Lower lobe of right lung (tissue), 2 donors: ENCODE measurements around the gene CARS1. TPM values are rescaled to one million over a fixed set of nuclear protein-coding genes. Genes with fewer than 3 reads are reported as not detected.

Experiments
- ATAC-seq, 2 donors: fragments of 200-7000 bp; cut with Tn5 transposase; one replicate each; pipeline ENCODE4 v1.9.1; 2020 to 2022; ENCODE audit warnings: mild to moderate bottlenecking in 2 of 2, moderate library complexity in 2 of 2
- DNase-seq: peaks from one replicate; pipeline ENCODE4 v3.0.0-alpha.2; 2020
- H3K27ac ChIP-seq: fragments of 200-600 bp; one replicate; pipeline ENCODE4 v1.8.0; 2022
- H3K27me3 ChIP-seq: fragments of 200-600 bp; one replicate; pipeline ENCODE4 v1.8.0; 2022; ENCODE audit warnings: low read depth
- H3K36me3 ChIP-seq: fragments of 200-600 bp; one replicate; pipeline ENCODE4 v1.8.0; 2022; ENCODE audit warnings: mild to moderate bottlenecking
- H3K4me1 ChIP-seq: fragments of 200-600 bp; one replicate; pipeline ENCODE4 v1.8.0; 2022
- H3K4me3 ChIP-seq: fragments of 200-600 bp; one replicate; pipeline ENCODE4 v1.8.0; 2022; ENCODE audit warnings: mild to moderate bottlenecking
- H3K9me3 ChIP-seq: fragments of 200-600 bp; one replicate; pipeline ENCODE4 v1.8.0; 2022
- intact Hi-C: fragments of 100-400 bp; cut with DNase I; formaldehyde crosslinking; loops from one replicate; pipeline ENCODE4 v1.11.0; 2022
- long read RNA-seq: library from polyadenylated mRNA; unstranded; transcript quantifications from one replicate; pipeline ENCODE4 v2.0.0, GENCODE V29; 2021
- total RNA-seq: library from RNA; stranded (reverse); fragmentation: NEBNext Ultra II Directional; extraction: Animal tissue kit (Norgen Biotek cat#: 25700); gene quantifications from one replicate; pipeline ENCODE4 v1.2.1, GENCODE V29; 2021
- TF ChIP-seq, protein P1 (sequence below): fragments of 200-600 bp; IDR thresholded peaks from one replicate; pipeline ENCODE4 v1.8.0; 2022; ENCODE audit warnings: antibody characterized with exemption, mild to moderate bottlenecking
- donor health status: DM: no; HTN: yes; CAD: no; lungs with severe emphysema.

Gene CARS1
- total RNA-seq, result 40.2 TPM
- long read RNA-seq, transcript CARS-202 (23 exons, 2,758 nt), result minor isoform, 9 of 90 reads
- long read RNA-seq, transcript CARS-201 (22 exons, 2,491 nt), result minor isoform, 10 of 90 reads
- long read RNA-seq, transcript CARS-203 (22 exons, 2,685 nt), result major isoform, 18 of 90 reads
- long read RNA-seq, partial matches to known transcripts, result 21 of 90 reads
- long read RNA-seq, other reads (novel, unspliced or antisense), result 32 of 90 reads

DNA sequence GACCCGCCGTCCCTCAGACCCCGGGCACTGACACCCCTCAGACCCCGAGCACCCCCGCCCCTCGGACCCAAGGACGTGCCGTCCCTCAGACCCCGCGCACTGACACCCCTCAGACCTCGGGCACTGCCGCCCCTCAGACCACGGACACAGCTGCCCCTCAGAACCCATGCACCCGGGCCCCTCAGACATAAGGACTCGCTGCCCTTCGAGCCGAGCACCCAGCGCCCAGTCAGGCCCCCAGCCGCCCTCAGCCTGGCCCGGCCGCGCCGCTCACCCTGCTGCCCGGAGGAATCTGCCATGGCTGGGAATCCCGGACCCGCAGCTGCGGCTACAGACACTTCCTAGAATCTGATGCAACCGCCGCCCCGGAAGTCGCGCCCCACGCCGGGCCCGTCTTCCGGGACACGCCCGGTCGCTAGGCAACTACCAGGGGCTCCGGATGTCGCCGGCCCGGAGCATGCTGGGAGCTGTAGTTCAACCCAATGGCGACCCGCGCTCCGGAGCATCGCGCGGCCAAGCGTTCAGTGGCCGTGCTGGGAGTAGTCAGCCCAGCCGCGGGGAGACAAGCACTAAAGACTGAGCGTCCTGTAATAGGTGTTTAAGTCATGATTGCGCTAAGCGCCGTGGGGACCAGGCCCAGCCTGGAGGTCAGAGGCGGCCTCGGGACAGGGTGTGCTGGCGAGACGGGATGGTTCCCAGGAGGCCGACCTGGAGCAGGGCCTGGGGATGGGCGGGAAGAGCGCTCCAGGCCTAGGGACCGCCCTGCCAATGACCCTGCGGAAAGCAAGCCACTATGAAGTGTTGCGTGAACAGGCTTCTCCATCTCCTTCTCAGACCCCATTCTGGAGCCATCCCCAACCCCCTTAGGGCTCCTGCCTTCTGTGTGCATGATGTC lies at the start of gene CARS1:
TSS of gene CARS1 (minus strand) at position 355 of the 895 bp plus-strand sequence. CDS start at position 299, 56 bp downstream.
- TF ChIP-seq, protein P1, sequence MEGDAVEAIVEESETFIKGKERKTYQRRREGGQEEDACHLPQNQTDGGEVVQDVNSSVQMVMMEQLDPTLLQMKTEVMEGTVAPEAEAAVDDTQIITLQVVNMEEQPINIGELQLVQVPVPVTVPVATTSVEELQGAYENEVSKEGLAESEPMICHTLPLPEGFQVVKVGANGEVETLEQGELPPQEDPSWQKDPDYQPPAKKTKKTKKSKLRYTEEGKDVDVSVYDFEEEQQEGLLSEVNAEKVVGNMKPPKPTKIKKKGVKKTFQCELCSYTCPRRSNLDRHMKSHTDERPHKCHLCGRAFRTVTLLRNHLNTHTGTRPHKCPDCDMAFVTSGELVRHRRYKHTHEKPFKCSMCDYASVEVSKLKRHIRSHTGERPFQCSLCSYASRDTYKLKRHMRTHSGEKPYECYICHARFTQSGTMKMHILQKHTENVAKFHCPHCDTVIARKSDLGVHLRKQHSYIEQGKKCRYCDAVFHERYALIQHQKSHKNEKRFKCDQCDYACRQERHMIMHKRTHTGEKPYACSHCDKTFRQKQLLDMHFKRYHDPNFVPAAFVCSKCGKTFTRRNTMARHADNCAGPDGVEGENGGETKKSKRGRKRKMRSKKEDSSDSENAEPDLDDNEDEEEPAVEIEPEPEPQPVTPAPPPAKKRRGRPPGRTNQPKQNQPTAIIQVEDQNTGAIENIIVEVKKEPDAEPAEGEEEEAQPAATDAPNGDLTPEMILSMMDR, result no peak
- peak; percentile 98 for DNase-seq
- peak within 1 kb of the TSS; percentile 89 for H3K27ac ChIP-seq
- H3K9me3 ChIP-seq, result no peaks in the 10 kb centered on the region
- peak within 1 kb of the TSS; percentile 91 for H3K4me3 ChIP-seq
- peaks cover 23% of the 10 kb centered on the region for H3K4me1 ChIP-seq
- H3K27me3 ChIP-seq, result no peaks in the 10 kb centered on the region
- peak; percentile 98 to 99 for ATAC-seq
- peaks cover 17% of the 10 kb centered on the region for H3K36me3 ChIP-seq
- intact Hi-C loops, result no loop called here

DNA sequence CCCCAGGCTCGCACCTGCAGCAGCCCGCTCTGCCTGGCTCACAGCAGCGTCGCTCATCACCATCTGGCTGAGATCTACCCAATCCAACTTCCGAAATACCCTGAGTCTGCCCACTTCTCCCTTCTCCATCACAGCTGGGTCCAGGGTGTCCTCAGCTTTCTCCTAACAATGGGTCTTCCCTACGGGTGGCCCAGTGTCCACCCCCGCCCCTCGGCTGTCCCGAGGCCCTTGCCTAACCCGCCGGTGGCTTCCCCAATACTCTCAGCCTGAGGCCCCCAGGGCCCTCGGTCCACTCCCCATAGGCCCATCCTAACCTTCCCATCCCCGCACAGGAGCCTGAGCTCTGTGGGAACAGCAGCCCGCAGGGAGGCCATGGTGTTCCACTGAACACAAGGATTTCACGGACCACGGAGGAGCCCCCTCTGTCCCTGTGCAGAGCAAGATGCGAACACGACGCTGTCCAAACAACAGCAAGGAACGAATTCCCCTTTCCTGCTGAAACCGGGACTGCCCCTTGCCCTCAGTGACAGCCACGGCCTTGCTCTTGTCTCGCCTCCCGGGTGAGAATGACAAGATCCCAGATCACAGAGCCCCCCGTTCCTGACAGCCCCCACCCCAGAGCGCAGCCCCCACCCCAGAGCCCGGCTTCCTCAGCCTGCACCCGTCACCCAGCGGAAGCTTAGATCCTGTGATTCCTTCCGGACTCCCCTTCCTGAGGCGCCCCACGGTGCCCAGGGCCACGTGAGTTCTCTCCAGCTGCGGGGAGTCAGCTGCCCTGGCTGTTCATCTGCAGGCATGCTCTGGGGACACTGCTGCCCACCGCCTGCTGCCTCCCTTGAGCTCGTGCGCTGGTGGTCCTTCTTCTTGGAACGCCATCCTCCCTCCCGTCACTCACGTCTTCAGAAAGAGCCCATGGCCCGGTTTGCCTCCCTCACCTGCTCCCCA lies 48.8 kb upstream of the CARS1 start:
- Histone ChIP-seq H3K27ac (no peak overlapping the region), H3K9me3 (no peaks in the 10 kb centered on the region), H3K4me3 (no peak overlapping the region), H3K27me3 (no peaks in the 10 kb centered on the region), H3K36me3 (peaks cover 47% of the 10 kb centered on the region), H3K4me1 (no peaks in the 10 kb centered on the region)
- TF ChIP-seq, protein P1, result no peak
- peak; percentile 33 for DNase-seq
- intact Hi-C loops, result no loop called here
- no peak for ATAC-seq

DNA sequence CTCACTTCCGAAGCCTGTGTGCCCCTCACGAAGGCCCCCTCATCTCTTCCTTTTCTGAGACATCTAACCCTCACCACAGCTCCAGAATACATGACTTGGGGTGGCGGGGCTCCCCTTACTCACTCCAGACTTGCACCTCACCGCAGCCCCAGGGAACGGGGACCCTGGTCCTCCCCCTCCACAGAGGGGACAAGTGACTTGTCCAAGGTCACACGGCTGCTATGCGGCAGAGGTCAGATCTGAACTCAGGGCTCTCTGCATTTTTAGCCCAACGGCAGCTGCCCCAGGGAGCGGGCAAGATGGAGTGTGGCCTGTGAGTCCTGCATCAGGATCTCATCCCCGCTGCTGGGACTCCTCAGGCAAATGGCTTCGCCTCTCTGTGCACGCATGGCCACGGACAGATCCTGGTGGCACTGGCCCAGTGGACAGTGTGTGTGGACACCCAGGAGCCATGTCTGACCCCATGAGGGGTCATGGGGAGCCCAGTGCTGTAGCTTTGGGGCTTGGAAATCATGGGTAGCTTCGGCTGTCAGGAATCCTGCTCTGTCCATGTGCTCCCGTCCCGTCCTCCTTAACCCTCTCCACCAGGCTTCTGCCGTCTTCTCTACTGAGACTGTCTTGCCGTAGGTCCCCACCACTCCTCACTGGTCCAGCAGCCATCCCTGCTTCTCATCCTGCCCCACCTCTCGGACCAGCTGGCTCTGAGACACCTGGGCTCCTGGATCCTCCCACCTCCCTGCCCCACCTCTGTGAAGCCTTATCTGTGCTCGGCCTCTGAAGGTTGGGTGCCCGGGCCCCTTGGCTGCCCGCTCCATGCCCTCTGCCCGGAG lies 48.0 kb upstream of the CARS1 start:
- intact Hi-C loops, result no loop called here
- Histone ChIP-seq H3K9me3 (no peaks in the 10 kb centered on the region), H3K27me3 (no peaks in the 10 kb centered on the region), H3K4me1 (peaks cover 4% of the 10 kb centered on the region), H3K27ac (no peak overlapping the region), H3K4me3 (no peak overlapping the region), H3K36me3 (peaks cover 53% of the 10 kb centered on the region)
- no peak for ATAC-seq
- TF ChIP-seq, protein P1, result no peak
- DNase-seq, result peak; percentile 37

DNA sequence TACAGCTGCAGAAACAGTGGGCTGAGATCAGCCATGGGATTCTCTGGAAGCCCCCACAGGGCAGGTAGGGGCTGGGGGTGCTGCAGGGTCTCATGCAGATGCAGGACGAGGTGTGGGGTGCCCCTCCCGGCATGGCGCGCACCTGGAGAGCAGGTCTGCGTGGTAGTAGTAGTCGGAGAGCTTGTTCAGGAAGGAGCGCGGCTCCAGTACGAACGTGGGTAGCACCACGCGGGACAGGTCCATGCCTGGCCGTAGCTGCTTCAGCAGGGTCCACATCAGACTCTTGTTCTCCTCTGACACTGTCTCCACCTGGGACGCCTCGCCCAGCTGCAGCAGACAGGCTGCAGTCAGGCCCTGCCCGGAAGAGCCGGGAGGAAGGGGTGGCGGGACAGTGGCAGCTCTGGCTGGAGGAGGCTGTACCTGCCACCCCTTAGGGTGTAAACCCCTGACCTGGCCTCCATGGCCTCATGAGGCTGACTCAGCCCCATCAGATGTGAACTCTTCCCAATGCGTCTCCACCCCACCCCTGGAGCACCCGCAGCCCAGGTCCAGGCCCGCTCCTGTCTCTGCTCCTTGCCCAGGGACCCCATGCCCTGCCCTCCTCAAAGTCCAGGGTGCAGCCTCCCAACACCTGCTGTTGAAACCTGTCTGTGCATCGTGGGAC lies 47.0 kb upstream of the CARS1 start:
- Histone ChIP-seq H3K4me1 (peaks cover 14% of the 10 kb centered on the region), H3K36me3 (peaks cover 59% of the 10 kb centered on the region), H3K27ac (no peak overlapping the region), H3K27me3 (no peaks in the 10 kb centered on the region), H3K4me3 (no peak overlapping the region), H3K9me3 (no peaks in the 10 kb centered on the region)
- intact Hi-C loops, result no loop called here
- TF ChIP-seq, protein P1, result no peak
- DNase-seq, result no peak
- ATAC-seq, result no peak
